Rectal smooth muscle tissue (tissue), 1 donor: ENCODE results near the gene PGAM4.
"Not testable (repeated sequence)": the region's sequence is repeated elsewhere in the genome, so short reads cannot be mapped to it uniquely, and the experiment has no call there.

ENCODE experiments used
- H3K27ac ChIP-seq: one replicate; pipeline ENCODE4 v1.7.0; 2013; ENCODE audit warnings: low read depth, low read length, inconsistent platforms
- H3K27me3 ChIP-seq: one replicate; pipeline ENCODE4 v1.7.0; 2013; ENCODE audit warnings: low read length; ENCODE audit not compliant: control insufficient read depth, insufficient read depth
- H3K36me3 ChIP-seq: one replicate; pipeline ENCODE4 v1.7.0; 2013; ENCODE audit warnings: low read length; ENCODE audit not compliant: control insufficient read depth, insufficient read depth
- H3K4me1 ChIP-seq: one replicate; pipeline ENCODE4 v1.7.0; 2013; ENCODE audit warnings: low read length; ENCODE audit not compliant: control insufficient read depth, insufficient read depth
- H3K4me3 ChIP-seq: one replicate; pipeline ENCODE4 v1.7.0; 2013; ENCODE audit warnings: low read length
- H3K9ac ChIP-seq: one replicate; pipeline ENCODE4 v1.7.0; 2013; ENCODE audit warnings: low read length

PGAM4 gene

DNA sequence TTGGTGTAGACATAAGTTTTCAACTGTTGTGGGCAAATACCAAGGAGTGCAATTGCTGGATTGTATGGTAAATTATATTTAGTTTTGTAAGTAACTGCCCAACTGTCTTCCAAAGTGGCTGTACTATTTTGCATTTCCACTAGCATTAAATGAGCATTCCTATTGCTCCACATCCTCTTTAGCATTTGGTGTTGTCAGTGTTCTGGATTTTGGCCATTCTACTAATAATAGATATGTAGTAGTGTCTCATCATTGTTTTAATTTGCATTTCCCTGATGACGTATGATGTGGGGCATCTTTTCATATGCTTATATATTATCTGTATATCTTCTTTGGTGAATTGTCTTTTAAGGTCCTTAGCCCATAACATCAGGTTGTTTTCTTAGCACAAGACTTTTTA is 17.3 kb downstream of the PGAM4 start:
- Histone ChIP-seq H3K36me3 (no peaks in the 10 kb centered on the region), H3K4me3 (no peak overlapping the region), H3K9ac (no peak overlapping the region), H3K27ac (no peak overlapping the region), H3K4me1 (no peaks in the 10 kb centered on the region), H3K27me3 (no peaks in the 10 kb centered on the region)

DNA sequence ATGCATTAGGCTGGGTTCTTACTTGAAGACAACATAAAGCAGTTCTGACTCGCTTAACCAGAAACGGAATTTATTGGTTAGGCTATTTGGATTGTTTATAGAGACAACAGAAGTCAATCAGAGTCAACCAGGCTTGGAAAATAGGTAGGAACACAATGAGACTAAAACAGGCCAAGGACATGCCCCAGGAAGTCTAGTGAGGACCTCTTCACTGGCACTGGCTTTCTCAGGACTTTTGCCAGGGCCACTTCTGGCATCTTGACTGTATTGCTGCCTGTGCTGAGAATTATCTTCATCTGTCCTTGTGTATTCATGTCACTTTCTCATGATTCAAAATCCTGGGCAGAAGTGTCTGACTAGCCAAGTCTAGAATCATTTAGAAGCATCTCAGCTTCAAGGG is 19.6 kb downstream of the PGAM4 start:
- Histone ChIP-seq H3K27ac (no peak overlapping the region), H3K9ac (no peak overlapping the region), H3K27me3 (no peaks in the 10 kb centered on the region), H3K4me1 (no peaks in the 10 kb centered on the region), H3K4me3 (no peak overlapping the region), H3K36me3 (no peaks in the 10 kb centered on the region)

DNA sequence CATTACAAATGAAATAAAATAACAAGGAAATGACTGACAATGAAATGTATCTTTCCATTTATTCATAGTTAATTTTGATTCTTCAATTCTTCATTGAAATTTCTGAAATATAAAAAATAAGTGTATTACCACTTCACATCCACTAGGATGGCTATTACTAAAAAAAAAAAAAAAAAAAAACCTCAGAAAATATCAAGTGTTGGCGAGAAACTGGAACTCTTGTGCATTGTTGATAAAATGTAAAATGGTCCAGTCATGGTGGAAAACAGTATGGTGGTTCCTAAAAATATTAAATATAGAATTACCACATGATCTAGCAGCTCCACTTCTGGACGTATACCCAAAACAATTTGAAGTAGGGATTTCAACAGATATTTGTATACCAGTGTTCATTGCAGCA is 22.9 kb downstream of the PGAM4 start:
- no peak overlapping the region for H3K9ac ChIP-seq
- H3K27ac ChIP-seq, result no peak overlapping the region
- H3K27me3 ChIP-seq, result no peaks in the 10 kb centered on the region
- no peaks in the 10 kb centered on the region for H3K36me3 ChIP-seq
- no peak overlapping the region for H3K4me3 ChIP-seq
- no peaks in the 10 kb centered on the region for H3K4me1 ChIP-seq

DNA sequence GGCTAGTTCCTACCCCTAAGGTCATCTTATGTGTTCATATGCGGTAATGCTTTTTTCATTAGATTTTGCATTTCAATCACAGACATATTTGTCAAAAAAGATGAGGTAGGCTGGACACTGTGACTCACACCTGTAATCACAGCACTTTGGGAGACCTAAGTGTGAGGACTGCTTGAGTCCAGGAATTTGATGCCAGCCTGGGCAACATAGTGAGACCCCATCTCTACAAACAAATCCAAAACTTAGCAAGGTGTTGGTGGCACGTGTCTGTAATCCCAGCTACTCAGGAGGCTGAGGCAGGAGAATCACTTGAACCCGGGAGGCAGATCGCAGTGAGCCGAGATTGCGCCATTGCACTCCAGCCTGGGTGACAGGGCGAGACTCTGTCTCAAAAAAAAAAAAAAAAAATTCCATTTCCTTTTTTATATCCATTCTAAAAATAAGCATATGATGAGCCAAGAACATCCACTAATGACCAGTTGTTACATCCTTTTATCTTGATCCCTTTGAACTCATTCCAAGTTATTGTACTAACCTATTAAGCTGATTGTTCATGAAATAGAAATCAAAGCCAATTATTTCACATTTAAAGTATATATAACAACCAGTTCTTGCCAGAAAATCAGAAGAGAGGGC is 23.4 kb downstream of the PGAM4 start:
- no peak overlapping the region for H3K27ac ChIP-seq
- H3K4me1 ChIP-seq, result no peaks in the 10 kb centered on the region
- no peak overlapping the region for H3K4me3 ChIP-seq
- no peak overlapping the region for H3K9ac ChIP-seq
- H3K36me3 ChIP-seq, result no peaks in the 10 kb centered on the region
- no peaks in the 10 kb centered on the region for H3K27me3 ChIP-seq

DNA sequence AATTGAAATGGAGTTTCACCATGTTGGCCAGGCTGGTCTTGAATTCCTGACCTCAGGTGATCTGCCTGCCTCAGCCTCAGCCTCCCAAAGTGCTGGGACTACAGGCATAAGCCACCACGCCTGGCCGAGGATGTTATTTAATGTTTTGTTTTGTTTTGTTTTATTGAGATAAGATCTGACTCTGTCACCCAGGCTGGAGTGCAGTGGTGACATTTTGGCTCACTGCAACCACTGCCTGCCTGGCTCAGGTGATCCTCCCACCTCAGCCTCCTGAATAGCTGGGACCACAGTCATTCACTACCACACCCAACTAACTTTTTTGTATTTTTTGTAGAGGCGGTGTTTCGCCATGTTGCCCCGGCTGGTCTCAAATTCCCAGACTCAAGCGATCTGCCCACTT is 24.4 kb downstream of the PGAM4 start:
- not testable (repeated sequence) for H3K9ac ChIP-seq, H3K36me3 ChIP-seq, H3K4me3 ChIP-seq

DNA sequence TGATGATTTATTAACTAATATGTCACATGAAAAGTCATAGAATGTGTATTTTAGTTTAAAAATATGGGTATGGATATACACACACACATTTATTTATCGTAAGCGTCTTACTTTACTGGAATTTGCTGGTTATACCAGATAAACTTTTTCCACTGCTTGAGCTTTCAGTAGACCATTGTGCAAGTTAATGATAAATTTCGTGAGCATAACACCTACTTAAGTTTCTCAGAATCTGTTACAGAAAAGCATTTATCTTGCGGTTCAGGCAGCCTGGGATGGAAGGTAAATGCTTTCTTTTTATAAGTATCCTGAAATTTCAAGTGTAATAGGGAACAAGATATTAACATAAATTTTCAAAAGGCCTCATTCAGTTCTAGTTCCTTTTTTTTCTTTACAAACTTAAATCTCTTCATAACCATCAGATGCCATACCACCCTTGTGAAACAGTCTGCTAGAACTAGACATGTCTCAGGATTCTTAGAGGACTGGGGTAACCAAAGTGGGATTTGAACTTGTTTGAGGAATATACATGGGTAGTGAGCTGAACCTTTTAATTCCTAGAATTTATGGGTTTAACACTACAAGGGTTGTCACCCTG is 31.3 kb downstream of the PGAM4 start:
- Histone ChIP-seq H3K9ac (no peak overlapping the region), H3K36me3 (no peaks in the 10 kb centered on the region), H3K4me3 (no peak overlapping the region), H3K4me1 (no peaks in the 10 kb centered on the region), H3K27ac (no peak overlapping the region), H3K27me3 (no peaks in the 10 kb centered on the region)

More for the DNA sequence above, 24.4 kb downstream of the PGAM4 start:
- not testable (repeated sequence) for H3K27ac ChIP-seq, H3K27me3 ChIP-seq, H3K4me1 ChIP-seq

DNA sequence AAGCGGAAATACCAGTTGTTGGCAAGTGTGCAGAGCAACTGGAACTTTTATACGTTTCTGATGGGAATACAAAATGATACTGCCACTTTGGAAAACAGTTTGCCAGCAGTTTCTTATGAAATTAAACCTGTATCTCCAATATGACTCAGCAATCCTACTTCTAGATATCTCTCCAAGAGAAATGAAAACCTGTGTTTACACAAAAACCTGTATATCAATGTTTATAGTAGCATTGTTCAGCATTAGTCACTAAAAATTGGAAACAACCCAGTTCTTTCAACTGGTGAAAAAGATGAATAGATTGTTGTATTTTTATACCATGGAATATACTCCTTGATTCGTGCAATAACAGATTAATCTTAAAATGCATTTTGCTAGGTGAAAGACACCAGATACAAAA is 32.1 kb downstream of the PGAM4 start:
- H3K4me3 ChIP-seq, result no peak overlapping the region
- H3K9ac ChIP-seq, result no peak overlapping the region
- no peak overlapping the region for H3K27ac ChIP-seq
- no peaks in the 10 kb centered on the region for H3K36me3 ChIP-seq
- no peaks in the 10 kb centered on the region for H3K27me3 ChIP-seq
- H3K4me1 ChIP-seq, result no peaks in the 10 kb centered on the region

DNA sequence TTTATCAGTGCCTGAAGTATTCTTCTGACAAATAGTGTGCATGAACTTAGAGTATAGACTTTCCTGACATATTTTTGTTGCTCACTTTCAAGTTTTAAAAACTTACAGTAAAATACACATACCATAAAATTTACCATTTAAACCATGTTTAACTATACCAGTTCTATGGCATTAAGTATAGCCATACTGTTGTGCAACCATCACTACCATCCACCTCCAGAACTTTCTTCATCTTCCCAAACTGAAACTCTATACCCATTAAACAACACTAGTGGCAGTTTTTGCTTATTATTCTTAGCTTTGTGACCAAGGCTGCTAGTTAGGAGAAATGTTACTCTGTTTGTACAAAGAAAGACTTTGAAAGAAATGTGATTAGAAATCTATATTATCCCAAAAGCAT is 33.1 kb downstream of the PGAM4 start:
- no peak overlapping the region for H3K4me3 ChIP-seq
- no peaks in the 10 kb centered on the region for H3K4me1 ChIP-seq
- no peak overlapping the region for H3K27ac ChIP-seq

DNA sequence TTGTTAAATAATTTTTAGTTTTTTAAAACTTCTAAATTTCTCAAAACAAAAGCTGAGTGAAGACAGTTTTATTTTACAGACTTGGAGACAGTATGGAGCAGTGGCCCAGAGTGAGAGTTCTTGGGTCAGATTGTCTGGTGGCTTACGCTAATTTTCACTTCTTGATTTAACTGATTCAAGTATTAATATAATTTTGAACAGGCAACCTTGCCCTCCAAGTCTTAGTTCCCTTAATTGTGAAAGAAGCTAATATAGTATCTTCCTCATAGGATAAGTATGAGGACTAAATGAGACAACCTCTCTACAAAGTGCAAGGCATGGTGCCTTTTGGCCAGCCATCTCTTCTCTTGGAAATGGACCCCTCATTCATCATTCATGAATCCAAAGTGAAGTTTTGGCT is 33.6 kb downstream of the PGAM4 start:
- Histone ChIP-seq H3K9ac (no peak overlapping the region), H3K4me1 (no peaks in the 10 kb centered on the region), H3K4me3 (no peak overlapping the region), H3K36me3 (no peaks in the 10 kb centered on the region), H3K27me3 (no peaks in the 10 kb centered on the region), H3K27ac (no peak overlapping the region)

More for the DNA sequence above, 33.1 kb downstream of the PGAM4 start:
- Histone ChIP-seq H3K27me3 (no peaks in the 10 kb centered on the region), H3K36me3 (no peaks in the 10 kb centered on the region), H3K9ac (no peak overlapping the region)

DNA sequence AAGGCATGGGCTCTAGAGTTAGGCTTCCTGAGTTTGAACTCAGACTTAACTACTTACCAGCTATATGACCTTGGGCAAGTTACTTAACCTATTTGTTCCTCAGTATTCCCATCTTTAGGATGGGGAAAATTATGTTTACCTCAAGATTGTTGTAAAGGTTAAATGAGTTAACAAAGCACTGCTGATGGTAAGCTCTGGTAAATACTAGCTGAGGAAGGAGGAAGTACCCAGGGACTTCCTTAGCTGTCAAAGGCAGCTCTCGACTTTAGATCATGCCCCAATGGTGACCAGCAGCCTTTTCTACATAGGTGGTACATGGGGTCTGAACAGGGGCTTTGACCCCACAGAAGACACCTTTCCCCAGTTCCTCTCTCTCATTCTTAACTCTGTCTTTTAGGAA is 38.9 kb downstream of the PGAM4 start:
- H3K27ac ChIP-seq, result no peak overlapping the region
- H3K4me1 ChIP-seq, result no peaks in the 10 kb centered on the region
- no peak overlapping the region for H3K9ac ChIP-seq
- no peak overlapping the region for H3K4me3 ChIP-seq
- no peaks in the 10 kb centered on the region for H3K36me3 ChIP-seq
- H3K27me3 ChIP-seq, result no peaks in the 10 kb centered on the region

DNA sequence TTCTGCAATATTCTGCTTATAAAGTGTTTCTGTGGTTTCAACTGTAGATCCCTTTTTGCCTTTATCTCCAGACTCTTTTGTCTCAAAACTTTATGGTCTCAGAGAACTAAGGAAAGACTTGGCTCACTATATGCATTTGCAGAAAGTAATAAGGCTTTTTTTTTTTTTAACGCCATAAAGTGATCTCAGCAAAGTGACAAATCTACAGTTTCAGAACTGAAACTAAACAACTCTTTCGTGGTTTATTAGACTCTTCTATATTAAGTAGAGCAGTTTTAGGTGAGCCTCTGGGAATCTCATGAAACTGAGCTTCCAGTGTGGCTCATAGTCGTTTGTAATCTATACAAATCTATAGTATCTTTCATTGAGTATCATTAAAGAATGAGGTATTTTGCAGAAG is 43.7 kb downstream of the PGAM4 start:
- Histone ChIP-seq H3K9ac (no peak overlapping the region), H3K27me3 (no peaks in the 10 kb centered on the region), H3K27ac (no peak overlapping the region), H3K4me1 (no peaks in the 10 kb centered on the region), H3K36me3 (no peaks in the 10 kb centered on the region), H3K4me3 (no peak overlapping the region)

DNA sequence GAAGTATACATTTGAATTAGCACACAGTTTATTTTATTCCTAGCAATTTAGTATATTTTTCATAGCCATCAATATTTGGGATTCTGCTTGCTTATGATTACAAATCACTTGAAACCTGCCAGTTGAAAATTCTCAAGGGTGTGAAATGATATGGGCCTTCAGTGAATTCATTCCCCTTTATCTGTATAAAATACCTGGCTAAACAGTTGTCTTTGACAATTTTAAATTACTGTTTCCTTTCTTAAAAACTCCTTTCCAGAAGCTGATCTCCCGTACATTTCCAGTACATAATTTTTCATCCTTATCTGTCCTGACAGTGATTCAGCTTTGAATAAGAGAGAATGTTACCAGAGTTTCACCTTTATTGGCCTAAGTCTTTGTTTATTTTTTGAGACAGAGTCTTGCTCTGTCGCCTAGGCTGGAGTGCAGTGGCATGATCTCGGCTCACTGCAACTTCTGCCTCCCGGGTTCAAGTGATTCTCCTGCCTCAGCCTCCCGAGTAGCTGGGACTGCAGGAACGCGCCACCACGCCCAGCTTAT is 45.0 kb downstream of the PGAM4 start:
- no peak overlapping the region for H3K27ac ChIP-seq
- H3K4me3 ChIP-seq, result no peak overlapping the region
- H3K4me1 ChIP-seq, result no peaks in the 10 kb centered on the region
- no peaks in the 10 kb centered on the region for H3K36me3 ChIP-seq
- no peak overlapping the region for H3K9ac ChIP-seq
- H3K27me3 ChIP-seq, result no peaks in the 10 kb centered on the region

DNA sequence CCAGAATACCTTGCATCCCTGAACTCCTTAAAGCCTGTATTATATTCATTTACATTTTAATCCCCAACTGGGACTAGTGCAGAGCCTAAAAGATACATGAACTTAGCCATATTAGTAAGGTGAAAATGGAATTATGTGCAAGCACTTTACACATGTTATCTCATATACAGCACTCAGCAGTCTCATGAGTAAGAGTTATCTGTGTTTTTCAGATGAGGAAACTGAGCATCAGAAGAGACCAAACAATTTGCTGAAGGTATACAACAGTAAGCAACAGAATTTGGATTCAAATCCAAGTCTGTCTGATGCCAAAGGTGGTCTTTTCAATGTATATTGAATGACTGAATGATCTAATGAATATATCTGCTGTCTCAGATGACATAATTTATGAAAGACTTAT is 46.7 kb downstream of the PGAM4 start:
- no peaks in the 10 kb centered on the region for H3K27me3 ChIP-seq
- no peak overlapping the region for H3K27ac ChIP-seq
- no peak overlapping the region for H3K4me3 ChIP-seq
- H3K36me3 ChIP-seq, result no peaks in the 10 kb centered on the region
- no peaks in the 10 kb centered on the region for H3K4me1 ChIP-seq
- no peak overlapping the region for H3K9ac ChIP-seq
